Measurements from ENCODE around the gene TAS1R2. TPM values are rescaled to one million over a fixed set of nuclear protein-coding genes. Genes with fewer than 3 reads are reported as not detected.

Gene TAS1R2
- total and polyA plus RNA-seq, 9 of the 15 experiments (the other 6 are each of a cell fraction or from before 2014, with no cell fraction given), result not detected

GRCh38 chr1:18903291-18903756 lies 43.9 kb upstream of the TAS1R2 start (continued):
- TF ChIP-seq ZBTB17 (CRISPR knock-in tag; IDR thresholded peaks at IDR 0.05), result 0 out of 2 replicates have a peak, but pooled peaks have one; percentile 5
- TF ChIP-seq SMAD4 (CRISPR knock-in tag; conservative IDR thresholded peaks at IDR 0.05), result no peak
- TF ChIP-seq FUS (optimal IDR thresholded peaks at IDR 0.05; ENCODE audit: low read depth, low read length), result no peak
- no peak for TF ChIP-seq CTBP1 (IDR thresholded peaks at IDR 0.05; ENCODE audit: borderline replicate concordance)
- TF ChIP-seq MCM7 (IDR thresholded peaks at IDR 0.05), result no peak
- TF ChIP-seq JUND (IDR thresholded peaks at IDR 0.05; ENCODE audit: borderline replicate concordance, low read depth, low read length), result 0 out of 2 replicates have a peak, but pooled peaks have one; percentile 6
- TF ChIP-seq JUND (tag; IDR thresholded peaks at IDR 0.05; ENCODE audit: borderline replicate concordance, low read depth, low read length), result no peak
- TF ChIP-seq ZNF592 (IDR thresholded peaks at IDR 0.05), result 0 out of 2 replicates have a peak, but pooled peaks have one; percentile 18
- TF ChIP-seq RBM25 (IDR thresholded peaks at IDR 0.05; ENCODE audit: low read depth, low read length, severe bottlenecking), result peak; percentile 81
